Endodermal cell (in vitro differentiated cells): ENCODE results near the gene PFN3. TPM values are rescaled to one million over a fixed set of nuclear protein-coding genes. Genes with fewer than 3 reads are reported as not detected.

Experiments used
- DNase-seq: peaks from one replicate; pipeline ENCODE4 v3.0.0-alpha.2; 2017
- H3K27ac ChIP-seq: 2 replicates; pipeline ENCODE4 v1.5.1; 2013; ENCODE audit warnings: mild to moderate bottlenecking, low read depth, low read length, moderate library complexity
- H3K27me3 ChIP-seq: 2 replicates; pipeline ENCODE4 v1.6.1; 2013; ENCODE audit warnings: mild to moderate bottlenecking, low read length, moderate library complexity; ENCODE audit not compliant: insufficient read depth, control insufficient read depth, poor library complexity, severe bottlenecking
- H3K36me3 ChIP-seq: 2 replicates; pipeline ENCODE4 v1.7.0; 2013; ENCODE audit warnings: mild to moderate bottlenecking, low read length, moderate library complexity; ENCODE audit not compliant: control insufficient read depth, insufficient read depth
- H3K4me1 ChIP-seq: one replicate; pipeline ENCODE4 v1.7.0; 2013; ENCODE audit warnings: low read length; ENCODE audit not compliant: control insufficient read depth, insufficient read depth
- H3K4me3 ChIP-seq: 2 replicates; pipeline ENCODE4 v1.5.1; 2013; ENCODE audit warnings: mild to moderate bottlenecking, low read length, moderate library complexity
- H3K9ac ChIP-seq: 2 replicates; pipeline ENCODE4 v1.6.1; 2013; ENCODE audit warnings: mild to moderate bottlenecking, low read length, moderate library complexity; ENCODE audit not compliant: poor library complexity, severe bottlenecking; ENCODE audit errors: extremely low read depth
- H3K9me3 ChIP-seq: 2 replicates; pipeline ENCODE4 v1.6.1; 2013; ENCODE audit warnings: mild to moderate bottlenecking, low read length, moderate library complexity; ENCODE audit not compliant: control insufficient read depth
- H3K27ac Mint-ChIP-seq: 2 replicates; pipeline ENCODE4 v1.8.0; 2020; ENCODE audit warnings: mixed read lengths
- H3K27me3 Mint-ChIP-seq: 2 replicates; pipeline ENCODE4 v1.8.0; 2021; ENCODE audit warnings: mild to moderate bottlenecking, mixed read lengths; ENCODE audit not compliant: insufficient read depth
- H3K36me3 Mint-ChIP-seq: 2 replicates; pipeline ENCODE4 v1.8.0; 2020; ENCODE audit warnings: low read depth, mixed read lengths
- H3K4me1 Mint-ChIP-seq: 2 replicates; pipeline ENCODE4 v1.8.0; 2020; ENCODE audit warnings: mixed read lengths
- H3K4me3 Mint-ChIP-seq: 2 replicates; pipeline ENCODE4 v1.8.0; 2020; ENCODE audit warnings: mild to moderate bottlenecking, moderate library complexity, mixed read lengths
- H3K9me3 Mint-ChIP-seq: 2 replicates; pipeline ENCODE4 v1.8.0; 2020; ENCODE audit warnings: mild to moderate bottlenecking, mixed read lengths
- WGBS, 2 experiments: methylation state at CpG; one replicate each; pipeline versions ENCODE4 v1.1.5 to v1.1.7; 2013; ENCODE audit warnings: missing lambda C conversion rate in 2 of 2, mixed read lengths in 1 of 2; ENCODE audit not compliant: insufficient coverage in 1 of 2, insufficient read length in 1 of 2; 5-methylcytosine and 5-hydroxymethylcytosine counted together
- total RNA-seq, 2 donors: library from RNA; stranded (reverse); fragmentation: NEBNext Ultra II Directional in 1 of 2; extraction: Animal tissue kit (Norgen Biotek cat#: 25700) in 1 of 2; gene quantifications; 2 replicates in 1 of 2; 3 replicates in 1 of 2; pipeline ENCODE4 v1.2.1, GENCODE V29; 2021
- TF ChIP-seq, protein P1 (sequence below): fragments of 200-600 bp; sonication (generic); conservative IDR thresholded peaks from 2 replicates; pipeline ENCODE4 v1.5.0; 2021; ENCODE audit warnings: antibody characterized with exemption, mild to moderate bottlenecking

Gene PFN3
- total RNA-seq, 2 donors from 2014 or later: not detected

DNA sequence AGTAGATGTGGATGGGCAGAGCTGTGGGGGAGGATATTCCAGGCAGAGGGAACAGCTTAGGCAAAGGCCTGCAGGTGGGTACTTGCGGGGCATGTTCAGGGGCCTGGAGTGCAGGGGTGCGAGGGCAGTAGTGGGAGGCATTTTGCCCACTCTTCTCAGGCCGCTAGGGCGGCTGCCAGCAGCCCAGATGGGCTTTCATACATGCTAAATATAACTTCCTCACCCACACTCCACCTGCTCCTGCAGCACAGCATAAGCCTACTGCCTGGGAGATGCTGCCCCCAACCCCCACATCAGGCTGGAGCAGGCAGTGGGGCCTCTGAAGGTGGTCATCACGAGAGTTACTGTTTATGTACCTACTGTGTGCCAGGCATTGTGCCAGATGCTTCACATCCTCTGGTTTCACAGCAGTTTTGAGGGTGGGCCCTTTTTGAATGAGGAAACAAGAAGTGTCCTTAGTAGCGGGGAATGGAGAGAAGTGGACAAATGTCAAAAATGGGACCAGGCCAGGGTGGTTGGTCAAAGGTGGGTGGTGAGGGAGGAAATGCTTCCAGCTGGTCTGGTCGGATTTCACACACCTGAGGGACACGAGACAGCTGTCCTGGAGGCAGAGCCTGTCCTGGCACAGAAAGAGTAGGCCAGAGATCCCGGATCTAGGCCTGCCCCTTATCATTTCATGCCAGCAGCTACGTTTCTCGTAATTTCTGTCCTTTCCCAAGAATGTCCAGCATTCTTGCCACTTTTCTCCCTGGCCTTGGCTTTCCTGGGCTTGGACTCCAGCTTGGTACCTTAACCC is 30.6 kb downstream of the PFN3 start:
- H3K4me3 Mint-ChIP-seq: peak overlapping the region; percentile 69
- Histone ChIP-seq H3K36me3 (no peaks in the 10 kb centered on the region), H3K4me3 (no peak overlapping the region), H3K9me3 (no peaks in the 10 kb centered on the region), H3K27me3 (no peaks in the 10 kb centered on the region), H3K27ac (no peak overlapping the region), H3K4me1 (peaks cover 7% of the 10 kb centered on the region), H3K9ac (no peak overlapping the region)
- 89 to 91% methylated on average over 5 to 11 of the region's 11 CpGs for WGBS, 2 experiments
- H3K36me3 Mint-ChIP-seq: no peaks in the 10 kb centered on the region
- peak overlapping the region; percentile 52 for H3K27ac Mint-ChIP-seq
- peaks cover 21% of the 10 kb centered on the region for H3K27me3 Mint-ChIP-seq
- no peaks in the 10 kb centered on the region for H3K9me3 Mint-ChIP-seq
- peak; percentile 40 for DNase-seq
- peaks cover 21% of the 10 kb centered on the region for H3K4me1 Mint-ChIP-seq
- TF ChIP-seq, protein P1, sequence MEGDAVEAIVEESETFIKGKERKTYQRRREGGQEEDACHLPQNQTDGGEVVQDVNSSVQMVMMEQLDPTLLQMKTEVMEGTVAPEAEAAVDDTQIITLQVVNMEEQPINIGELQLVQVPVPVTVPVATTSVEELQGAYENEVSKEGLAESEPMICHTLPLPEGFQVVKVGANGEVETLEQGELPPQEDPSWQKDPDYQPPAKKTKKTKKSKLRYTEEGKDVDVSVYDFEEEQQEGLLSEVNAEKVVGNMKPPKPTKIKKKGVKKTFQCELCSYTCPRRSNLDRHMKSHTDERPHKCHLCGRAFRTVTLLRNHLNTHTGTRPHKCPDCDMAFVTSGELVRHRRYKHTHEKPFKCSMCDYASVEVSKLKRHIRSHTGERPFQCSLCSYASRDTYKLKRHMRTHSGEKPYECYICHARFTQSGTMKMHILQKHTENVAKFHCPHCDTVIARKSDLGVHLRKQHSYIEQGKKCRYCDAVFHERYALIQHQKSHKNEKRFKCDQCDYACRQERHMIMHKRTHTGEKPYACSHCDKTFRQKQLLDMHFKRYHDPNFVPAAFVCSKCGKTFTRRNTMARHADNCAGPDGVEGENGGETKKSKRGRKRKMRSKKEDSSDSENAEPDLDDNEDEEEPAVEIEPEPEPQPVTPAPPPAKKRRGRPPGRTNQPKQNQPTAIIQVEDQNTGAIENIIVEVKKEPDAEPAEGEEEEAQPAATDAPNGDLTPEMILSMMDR: no peak

DNA sequence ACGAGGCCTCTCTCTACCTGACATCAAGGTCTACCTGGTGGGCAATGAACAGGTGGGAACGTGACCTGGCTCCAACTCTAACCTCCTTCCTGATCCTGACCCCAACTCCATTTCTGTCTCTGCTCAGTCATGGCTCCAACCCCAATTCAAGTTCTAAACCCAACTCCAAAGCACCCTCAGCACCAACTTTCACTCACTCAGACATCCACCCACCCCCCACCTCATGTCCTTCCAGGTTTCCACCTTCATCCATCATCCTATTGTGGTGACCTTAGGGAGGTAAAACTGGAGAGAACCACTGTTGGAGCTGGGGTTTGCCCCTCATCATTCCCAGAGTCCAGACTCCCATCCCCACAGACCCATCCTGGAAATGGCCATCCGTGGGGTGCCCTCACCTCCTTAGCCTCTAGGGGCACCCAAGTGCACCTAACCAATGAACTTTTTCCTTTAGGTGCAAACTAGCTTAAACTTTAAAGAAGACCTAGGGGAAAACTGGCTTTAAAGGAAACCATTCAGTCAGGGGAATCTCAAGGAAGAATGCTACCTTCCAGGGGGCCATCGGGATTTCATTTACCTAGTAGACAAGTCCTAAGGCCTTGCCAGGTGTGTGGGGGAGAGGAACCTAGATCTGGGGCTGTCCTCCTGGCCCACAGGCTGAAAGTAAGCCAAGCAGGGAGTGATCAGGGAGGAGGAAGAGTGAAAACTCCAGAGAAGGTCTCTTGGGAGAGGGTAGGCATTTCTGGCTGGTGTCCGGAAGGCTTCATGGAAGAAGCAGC is 31.4 kb downstream of the PFN3 start:
- Histone ChIP-seq H3K9me3 (no peaks in the 10 kb centered on the region), H3K36me3 (no peaks in the 10 kb centered on the region), H3K4me1 (peaks cover 7% of the 10 kb centered on the region), H3K9ac (no peak overlapping the region), H3K27ac (no peak overlapping the region), H3K4me3 (no peak overlapping the region), H3K27me3 (no peaks in the 10 kb centered on the region)
- no peaks in the 10 kb centered on the region for H3K36me3 Mint-ChIP-seq
- no peaks in the 10 kb centered on the region for H3K9me3 Mint-ChIP-seq
- DNase-seq: peak; percentile 83
- peaks cover 23% of the 10 kb centered on the region for H3K4me1 Mint-ChIP-seq
- H3K27me3 Mint-ChIP-seq: peaks cover 23% of the 10 kb centered on the region
- H3K27ac Mint-ChIP-seq: no peak overlapping the region
- H3K4me3 Mint-ChIP-seq: no peak overlapping the region
- TF ChIP-seq, protein P1: peak; percentile 75
- 73 to 75% methylated on average over 4 to 5 of the region's 5 CpGs for WGBS, 2 experiments

DNA sequence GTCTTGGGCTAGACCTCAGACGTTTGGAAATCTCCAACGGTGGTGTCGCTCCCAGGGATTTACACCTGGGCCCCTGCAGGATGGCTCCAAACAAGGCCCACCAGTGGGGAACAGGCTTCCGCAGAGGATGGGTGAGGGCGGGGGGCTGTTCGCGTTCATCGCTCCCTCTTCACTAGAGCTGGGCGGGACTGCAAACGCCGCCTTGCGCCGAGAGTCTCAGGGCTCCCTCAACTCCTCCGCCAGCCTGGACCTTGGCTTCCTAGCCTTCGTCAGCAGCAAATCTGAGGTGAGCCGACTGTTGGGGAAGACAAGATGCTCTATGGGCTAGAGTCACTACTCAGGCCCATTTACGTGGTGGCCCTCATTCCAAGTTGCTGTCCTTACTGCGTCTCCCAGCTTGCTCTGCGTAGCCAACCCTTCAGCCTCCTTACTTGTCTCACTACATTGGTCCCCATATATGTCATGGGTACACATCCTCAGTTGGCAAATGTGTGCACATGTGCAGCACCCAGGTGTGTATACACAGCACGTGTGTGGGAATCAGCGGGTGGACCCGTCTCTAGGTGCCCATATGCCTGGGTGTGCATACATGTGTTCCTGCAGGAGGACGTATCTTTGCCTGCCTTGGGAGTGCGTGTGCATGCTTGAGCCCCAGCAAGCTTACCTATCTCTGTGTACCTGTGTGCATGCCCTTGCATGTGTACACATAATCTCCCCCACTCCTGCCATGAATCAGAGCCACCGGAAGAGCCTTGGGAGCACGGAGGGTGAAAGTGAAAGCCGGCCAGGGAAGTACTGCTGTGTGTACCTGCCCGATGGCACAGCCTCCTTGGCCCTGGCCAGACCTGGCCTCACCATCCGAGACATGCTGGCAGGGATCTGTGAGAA is 32.2 kb downstream of the PFN3 start:
- Mint-ChIP-seq H3K9me3 (no peaks in the 10 kb centered on the region), H3K36me3 (no peaks in the 10 kb centered on the region), H3K4me3 (peak overlapping the region; percentile 72), H3K27ac (no peak overlapping the region), H3K27me3 (peaks cover 23% of the 10 kb centered on the region), H3K4me1 (peaks cover 21% of the 10 kb centered on the region)
- Histone ChIP-seq H3K27me3 (no peaks in the 10 kb centered on the region), H3K36me3 (no peaks in the 10 kb centered on the region), H3K9ac (no peak overlapping the region), H3K9me3 (no peaks in the 10 kb centered on the region), H3K4me1 (peaks cover 7% of the 10 kb centered on the region), H3K27ac (no peak overlapping the region), H3K4me3 (peak overlapping the region; percentile 78)
- 95 to 96% methylated on average over 26 to 29 of the region's 29 CpGs for WGBS, 2 experiments
- peak; percentile 53 for DNase-seq
- TF ChIP-seq, protein P1: no peak
